CD14-positive monocyte (primary cell): ENCODE measurements around the gene NPAS3. TPM values are rescaled to one million over a fixed set of nuclear protein-coding genes. Genes with fewer than 3 reads are reported as not detected.

Source experiments
- DNase-seq, 3 donors: peaks; one replicate each; pipeline ENCODE4 v3.0.0-alpha.2; 2011 to 2022
- H2AFZ ChIP-seq: 2 replicates; pipeline ENCODE4 v1.6.0; 2012; ENCODE audit warnings: mild to moderate bottlenecking, low read depth, low read length, inconsistent platforms; ENCODE audit not compliant: insufficient read depth, poor library complexity, severe bottlenecking
- H3K27ac ChIP-seq, 2 donors: 1 replicate in 1 of 2; 2 replicates in 1 of 2; pipeline ENCODE4 v1.5.1; 2012 to 2013; ENCODE audit warnings: low read length in 2 of 2, control low read depth in 1 of 2, inconsistent platforms in 1 of 2, low read depth in 1 of 2, mild to moderate bottlenecking in 1 of 2
- H3K27me3 ChIP-seq, 2 donors: one replicate each; pipeline versions ENCODE4 v1.6.0 to v1.6.1; 2011 to 2013; ENCODE audit warnings: low read length in 2 of 2; ENCODE audit not compliant: control insufficient read depth in 2 of 2, insufficient read depth in 2 of 2
- H3K36me3 ChIP-seq, 2 donors: replicated peaks in 1 of 2; 1 replicate in 1 of 2; 2 replicates in 1 of 2; pipeline versions ENCODE4 v1.5.1 to v1.6.1; 2012 to 2013; ENCODE audit warnings: low read length in 2 of 2, control low read depth in 1 of 2, inconsistent platforms in 1 of 2, mild to moderate bottlenecking in 1 of 2; ENCODE audit not compliant: insufficient read depth in 2 of 2, control insufficient read depth in 1 of 2
- H3K4me1 ChIP-seq, 2 donors: 1 replicate in 1 of 2; 2 replicates in 1 of 2; pipeline versions ENCODE4 v1.5.1 to v1.6.1; 2012 to 2013; ENCODE audit warnings: low read length in 2 of 2, control low read depth in 1 of 2, inconsistent platforms in 1 of 2, mild to moderate bottlenecking in 1 of 2, moderate library complexity in 1 of 2; ENCODE audit not compliant: insufficient read depth in 2 of 2, control insufficient read depth in 1 of 2
- H3K4me2 ChIP-seq: replicated peaks from 2 replicates; pipeline ENCODE3; 2012; ENCODE audit warnings: low read length, moderate library complexity, mild to moderate bottlenecking; ENCODE audit not compliant: poor library complexity, severe bottlenecking; ENCODE audit errors: extremely low read depth
- H3K4me3 ChIP-seq, 3 experiments: fragments of 200-600 bp in 1 of 3; sonication (generic) in 1 of 3; replicated peaks in 1 of 3; 1 replicate in 2 of 3; 2 replicates in 1 of 3; pipeline ENCODE4 v1.5.1; 2011 to 2013; ENCODE audit warnings: low read length in 3 of 3, mild to moderate bottlenecking in 3 of 3, control low read depth in 2 of 3, low read depth in 2 of 3, inconsistent platforms in 1 of 3, moderate library complexity in 1 of 3
- H3K79me2 ChIP-seq: 2 replicates; pipeline ENCODE4 v1.6.0; 2012; ENCODE audit warnings: mild to moderate bottlenecking, control low read depth, inconsistent platforms, low read length, moderate library complexity; ENCODE audit not compliant: insufficient read depth
- H3K9ac ChIP-seq: 2 replicates; pipeline ENCODE4 v1.6.0; 2017; ENCODE audit warnings: low read length, mild to moderate bottlenecking; ENCODE audit not compliant: insufficient read depth, poor library complexity, severe bottlenecking
- H3K9me3 ChIP-seq, 2 donors: replicated peaks in 1 of 2; 1 replicate in 1 of 2; 2 replicates in 1 of 2; pipeline versions ENCODE4 v1.5.1 to v1.6.1; 2012 to 2013; ENCODE audit warnings: low read length in 2 of 2, control low read depth in 1 of 2; ENCODE audit not compliant: control insufficient read depth in 1 of 2, insufficient read depth in 1 of 2
- H4K20me1 ChIP-seq: 2 replicates; pipeline ENCODE4 v1.6.0; 2012; ENCODE audit warnings: mild to moderate bottlenecking, low read length, control low read depth, moderate library complexity; ENCODE audit not compliant: insufficient read depth
- H3K27ac Mint-ChIP-seq, 7 donors: one replicate each; pipeline ENCODE4 v1.8.0; 2020; ENCODE audit warnings: mild to moderate bottlenecking in 7 of 7, mixed read lengths in 7 of 7, moderate library complexity in 6 of 7, inconsistent platforms in 2 of 7
- H3K27me3 Mint-ChIP-seq, 3 donors: one replicate each; pipeline ENCODE4 v1.8.0; 2021 to 2022; ENCODE audit warnings: low read depth in 3 of 3, mild to moderate bottlenecking in 3 of 3, mixed read lengths in 3 of 3, moderate library complexity in 3 of 3, inconsistent platforms in 1 of 3
- H3K36me3 Mint-ChIP-seq, 2 donors: one replicate each; pipeline ENCODE4 v1.8.0; 2020; ENCODE audit warnings: mixed read lengths in 2 of 2, inconsistent platforms in 1 of 2, mild to moderate bottlenecking in 1 of 2
- H3K4me1 Mint-ChIP-seq: one replicate; pipeline ENCODE4 v1.8.0; 2020; ENCODE audit warnings: mild to moderate bottlenecking, mixed read lengths
- H3K4me3 Mint-ChIP-seq, 2 donors: one replicate each; pipeline ENCODE4 v1.8.0; 2020; ENCODE audit warnings: mild to moderate bottlenecking in 2 of 2, mixed read lengths in 2 of 2, moderate library complexity in 1 of 2
- H3K9me3 Mint-ChIP-seq, 7 donors: one replicate each; pipeline ENCODE4 v1.8.0; 2020 to 2022; ENCODE audit warnings: mixed read lengths in 7 of 7, mild to moderate bottlenecking in 6 of 7, moderate library complexity in 6 of 7, inconsistent platforms in 2 of 7
- WGBS: methylation state at CpG from one replicate; pipeline ENCODE4 v1.1.5; 2013; ENCODE audit warnings: missing lambda C conversion rate; ENCODE audit not compliant: insufficient coverage; 5-methylcytosine and 5-hydroxymethylcytosine counted together
- intact Hi-C, 2 donors: fragments of 100-400 bp; cut with micrococcal nuclease; formaldehyde crosslinking; loops; one replicate each; pipeline versions ENCODE4 v1.15.0 to v1.15.1; 2023
- polyA plus RNA-seq, 3 donors: library from polyadenylated mRNA; depleted of rRNA in 1 of 3; unstranded in 2 of 3; stranded (reverse) in 1 of 3; fragments of 300-500 nt in 2 of 3; fragments of >200 nt in 1 of 3; fragmentation: Illumina TruSeq in 2 of 3; gene quantifications; 1 replicate in 2 of 3; 2 replicates in 1 of 3; pipeline ENCODE4 v1.2.3, GENCODE V29; 2012 to 2021
- TF ChIP-seq, protein P1 (sequence below): fragments of 200-600 bp; IDR thresholded peaks from one replicate; pipeline ENCODE4 v1.8.0; 2022; ENCODE audit warnings: antibody characterized with exemption, mild to moderate bottlenecking

NPAS3 gene
- polyA plus RNA-seq, 3 donors, result not detected

DNA sequence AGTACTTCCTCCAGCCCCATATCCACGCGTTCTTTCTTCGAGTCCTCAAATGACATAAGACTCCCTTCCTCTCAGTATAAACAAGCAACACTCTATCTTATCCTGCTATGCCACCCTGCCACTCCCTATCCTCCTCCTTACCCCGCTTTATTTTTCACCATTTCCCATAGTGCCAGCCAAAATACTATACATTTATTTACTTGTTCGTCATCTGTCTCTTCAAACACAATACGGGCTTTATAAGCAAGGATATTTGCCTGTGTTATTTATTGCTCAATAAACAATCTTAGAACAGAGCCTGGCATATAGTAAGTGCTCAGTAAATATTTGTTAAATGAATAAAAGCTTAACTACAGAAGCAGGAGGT, 567.3 kb downstream of the NPAS3 start:
- TF ChIP-seq, protein P1, sequence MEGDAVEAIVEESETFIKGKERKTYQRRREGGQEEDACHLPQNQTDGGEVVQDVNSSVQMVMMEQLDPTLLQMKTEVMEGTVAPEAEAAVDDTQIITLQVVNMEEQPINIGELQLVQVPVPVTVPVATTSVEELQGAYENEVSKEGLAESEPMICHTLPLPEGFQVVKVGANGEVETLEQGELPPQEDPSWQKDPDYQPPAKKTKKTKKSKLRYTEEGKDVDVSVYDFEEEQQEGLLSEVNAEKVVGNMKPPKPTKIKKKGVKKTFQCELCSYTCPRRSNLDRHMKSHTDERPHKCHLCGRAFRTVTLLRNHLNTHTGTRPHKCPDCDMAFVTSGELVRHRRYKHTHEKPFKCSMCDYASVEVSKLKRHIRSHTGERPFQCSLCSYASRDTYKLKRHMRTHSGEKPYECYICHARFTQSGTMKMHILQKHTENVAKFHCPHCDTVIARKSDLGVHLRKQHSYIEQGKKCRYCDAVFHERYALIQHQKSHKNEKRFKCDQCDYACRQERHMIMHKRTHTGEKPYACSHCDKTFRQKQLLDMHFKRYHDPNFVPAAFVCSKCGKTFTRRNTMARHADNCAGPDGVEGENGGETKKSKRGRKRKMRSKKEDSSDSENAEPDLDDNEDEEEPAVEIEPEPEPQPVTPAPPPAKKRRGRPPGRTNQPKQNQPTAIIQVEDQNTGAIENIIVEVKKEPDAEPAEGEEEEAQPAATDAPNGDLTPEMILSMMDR, result no peak
- Mint-ChIP-seq H3K36me3 (no peaks in the 10 kb centered on the region), H3K27ac (no peak overlapping the region), H3K27me3 (peaks cover 0 to 4% (median 0%) of the 10 kb centered on the region in 3 donors), H3K4me1 (no peaks in the 10 kb centered on the region), H3K4me3 (no peak overlapping the region), H3K9me3 (peaks cover 0 to 5% (median 2%) of the 10 kb centered on the region in 7 donors)
- Histone ChIP-seq H3K36me3 (no peaks in the 10 kb centered on the region), H3K4me1 (no peaks in the 10 kb centered on the region), H3K27me3 (no peaks in the 10 kb centered on the region), H3K9ac (no peak overlapping the region), H3K27ac (no peak overlapping the region), H3K4me3 (no peak overlapping the region), H3K79me2 (no peaks in the 10 kb centered on the region), H3K4me2 (no peak overlapping the region), H4K20me1 (no peaks in the 10 kb centered on the region), H3K9me3 (no peaks in the 10 kb centered on the region), H2AFZ (no peak overlapping the region)
- DNase-seq, result no peak
- intact Hi-C loops, result no loop called here
- WGBS, result 97% methylated on average over 3 of the region's 6 CpGs

DNA sequence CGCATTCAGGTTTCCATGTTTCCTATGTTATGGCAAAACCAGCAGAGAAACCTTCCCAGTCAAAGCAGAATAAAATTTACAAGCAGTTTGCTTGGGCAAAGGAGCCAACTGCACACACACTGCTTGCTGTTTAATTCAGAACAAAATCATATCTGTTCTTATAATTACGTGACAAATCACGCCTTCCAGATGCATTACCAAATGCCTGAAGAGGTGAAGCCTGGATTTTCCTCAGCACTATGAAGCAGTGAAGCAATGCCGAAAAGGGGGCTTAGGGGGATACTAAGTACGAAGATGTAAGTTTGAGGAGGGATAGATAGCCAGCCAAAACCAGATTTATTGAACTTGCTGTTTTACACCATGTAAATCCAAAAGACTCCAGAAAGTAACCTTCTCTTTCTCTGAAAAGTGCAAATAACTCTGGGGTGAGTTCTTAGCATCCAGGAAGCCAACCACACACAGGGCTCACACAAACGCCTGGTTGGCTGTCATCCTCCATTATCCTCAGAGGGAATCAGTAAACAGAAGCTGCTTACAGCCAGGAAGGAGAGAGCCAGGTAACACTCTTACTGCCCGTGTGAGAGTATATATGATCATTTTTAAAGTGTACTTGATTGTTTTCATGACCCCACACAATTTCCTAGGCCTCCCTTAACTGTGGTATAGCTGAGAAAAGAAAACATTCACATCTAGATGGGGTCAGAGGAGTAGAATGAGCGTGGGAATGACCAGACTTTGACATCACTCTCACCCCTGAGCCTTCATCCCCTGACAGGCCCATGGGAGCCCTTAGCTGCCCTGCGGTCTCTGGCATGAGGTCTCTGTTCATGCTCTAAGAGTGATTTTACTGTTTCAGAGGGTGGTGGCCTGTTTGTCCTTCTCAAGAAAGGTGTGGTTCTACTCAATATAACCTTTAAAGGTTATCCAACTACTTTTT, 569.7 kb downstream of the NPAS3 start:
- no peak overlapping the region for H3K4me3 Mint-ChIP-seq
- intact Hi-C loops, result no loop called here
- Histone ChIP-seq H3K4me3 (no peak overlapping the region), H3K27me3 (no peaks in the 10 kb centered on the region), H3K79me2 (no peaks in the 10 kb centered on the region), H3K4me2 (no peak overlapping the region), H4K20me1 (no peaks in the 10 kb centered on the region), H3K4me1 (no peaks in the 10 kb centered on the region), H3K9ac (no peak overlapping the region), H2AFZ (no peak overlapping the region), H3K9me3 (no peaks in the 10 kb centered on the region), H3K36me3 (no peaks in the 10 kb centered on the region), H3K27ac (no peak overlapping the region)
- no peak overlapping the region for H3K27ac Mint-ChIP-seq
- no peaks in the 10 kb centered on the region for H3K36me3 Mint-ChIP-seq
- H3K9me3 Mint-ChIP-seq, result peaks cover 0 to 4% (median 1%) of the 10 kb centered on the region in 7 donors
- TF ChIP-seq, protein P1, result no peak
- 100% methylated on average over 2 of the region's 9 CpGs for whole genome bisulfite sequencing
- H3K4me1 Mint-ChIP-seq, result no peaks in the 10 kb centered on the region
- DNase-seq, result no peak
- no peaks in the 10 kb centered on the region for H3K27me3 Mint-ChIP-seq
